Esophagus squamous epithelium (tissue), 4 donors: ENCODE data around the gene FGF12.

Experiments
- POLR2A ChIP-seq, 4 donors: fragments of 450-650 bp; IDR thresholded peaks; one replicate each; pipeline ENCODE4 v1.6.1; 2017; ENCODE audit warnings: antibody characterized with exemption in 4 of 4, mild to moderate bottlenecking in 4 of 4, moderate library complexity in 3 of 4
- TF ChIP-seq, protein P1 (sequence below), 6 experiments: fragments of 450-650 bp in 4 of 6; fragments of 200-600 bp in 2 of 6; sonication (generic) in 2 of 6; IDR thresholded peaks; one replicate each; pipeline ENCODE4 v1.5.1; 2016 to 2019; ENCODE audit warnings: antibody characterized with exemption in 6 of 6, mild to moderate bottlenecking in 4 of 6, moderate library complexity in 4 of 6

DNA sequence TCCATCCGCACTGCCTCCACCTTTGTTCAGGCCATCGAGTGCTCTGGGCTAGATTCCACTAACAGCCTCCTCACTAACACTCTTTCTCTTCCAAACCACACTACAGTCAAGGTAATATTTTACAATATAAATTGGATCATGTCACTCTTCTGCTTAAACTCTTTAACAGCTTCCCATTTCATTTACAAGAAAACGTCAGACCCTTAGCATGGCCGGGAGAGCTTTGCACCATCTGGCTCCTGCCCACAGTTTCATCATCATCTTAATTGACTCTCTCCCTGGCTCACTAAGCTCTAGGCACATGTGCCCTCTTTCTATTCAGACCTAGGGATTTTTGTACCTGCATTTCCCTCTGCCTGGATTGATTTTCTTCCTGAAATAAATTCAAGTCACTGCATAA is 354.7 kb downstream of the FGF12 start:
- TF ChIP-seq, protein P1, sequence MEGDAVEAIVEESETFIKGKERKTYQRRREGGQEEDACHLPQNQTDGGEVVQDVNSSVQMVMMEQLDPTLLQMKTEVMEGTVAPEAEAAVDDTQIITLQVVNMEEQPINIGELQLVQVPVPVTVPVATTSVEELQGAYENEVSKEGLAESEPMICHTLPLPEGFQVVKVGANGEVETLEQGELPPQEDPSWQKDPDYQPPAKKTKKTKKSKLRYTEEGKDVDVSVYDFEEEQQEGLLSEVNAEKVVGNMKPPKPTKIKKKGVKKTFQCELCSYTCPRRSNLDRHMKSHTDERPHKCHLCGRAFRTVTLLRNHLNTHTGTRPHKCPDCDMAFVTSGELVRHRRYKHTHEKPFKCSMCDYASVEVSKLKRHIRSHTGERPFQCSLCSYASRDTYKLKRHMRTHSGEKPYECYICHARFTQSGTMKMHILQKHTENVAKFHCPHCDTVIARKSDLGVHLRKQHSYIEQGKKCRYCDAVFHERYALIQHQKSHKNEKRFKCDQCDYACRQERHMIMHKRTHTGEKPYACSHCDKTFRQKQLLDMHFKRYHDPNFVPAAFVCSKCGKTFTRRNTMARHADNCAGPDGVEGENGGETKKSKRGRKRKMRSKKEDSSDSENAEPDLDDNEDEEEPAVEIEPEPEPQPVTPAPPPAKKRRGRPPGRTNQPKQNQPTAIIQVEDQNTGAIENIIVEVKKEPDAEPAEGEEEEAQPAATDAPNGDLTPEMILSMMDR (IDR thresholded peaks at IDR 0.05) = no peak
- no peak for TF ChIP-seq POLR2A (IDR thresholded peaks at IDR 0.05)
